GM18858 (cell line): ENCODE results near the gene HDAC4.
A peak's percentile ranks its signal among the peaks of the same experiment; 100 is the strongest.

Experiments
- ATAC-seq: cut with Tn5 transposase; IDR thresholded peaks from one replicate; pipeline ENCODE4 v1.9.1; 2021; ENCODE audit not compliant: unreplicated experiment

HDAC4 gene

GRCh38 chr2:239385096-239386000 is 15.5 kb downstream of the HDAC4 start:
- ATAC-seq = no peak

GRCh38 chr2:239383759-239384156 is 17.1 kb downstream of the HDAC4 start:
- ATAC-seq = no peak

GRCh38 chr2:239383036-239383758 is 17.6 kb downstream of the HDAC4 start:
- ATAC-seq = no peak

DNA sequence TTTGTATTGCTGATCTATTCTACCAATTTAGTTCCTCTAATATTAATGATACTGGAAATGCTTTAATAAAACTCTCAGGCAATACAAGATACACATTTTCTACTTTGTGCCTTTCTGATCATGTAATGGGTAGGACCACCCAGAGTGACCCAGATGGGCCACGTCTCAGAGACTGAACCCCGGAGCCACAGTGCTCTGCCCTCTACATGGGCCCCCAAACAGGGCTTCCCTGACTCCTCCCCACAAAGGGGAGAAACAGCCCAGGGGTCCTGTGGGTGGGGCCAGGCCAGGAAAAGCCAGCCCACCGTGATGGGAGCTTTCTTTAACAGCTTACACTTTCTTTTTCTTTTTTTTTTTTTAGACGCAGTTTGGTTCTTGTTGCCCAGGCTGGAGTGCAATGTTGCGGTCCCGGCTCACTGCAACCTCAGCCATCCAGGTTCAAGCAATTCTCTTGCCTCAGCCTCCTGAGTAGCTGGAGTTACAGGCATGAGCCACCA is 18.4 kb downstream of the HDAC4 start:
- ATAC-seq = no peak

GRCh38 chr2:239381709-239382134 is 19.1 kb downstream of the HDAC4 start:
- ATAC-seq = peak; percentile 43

GRCh38 chr2:239380831-239381708 is 19.8 kb downstream of the HDAC4 start:
- ATAC-seq = peak; percentile 21

GRCh38 chr2:239379641-239380170 is 21.1 kb downstream of the HDAC4 start:
- no peak for ATAC-seq

DNA sequence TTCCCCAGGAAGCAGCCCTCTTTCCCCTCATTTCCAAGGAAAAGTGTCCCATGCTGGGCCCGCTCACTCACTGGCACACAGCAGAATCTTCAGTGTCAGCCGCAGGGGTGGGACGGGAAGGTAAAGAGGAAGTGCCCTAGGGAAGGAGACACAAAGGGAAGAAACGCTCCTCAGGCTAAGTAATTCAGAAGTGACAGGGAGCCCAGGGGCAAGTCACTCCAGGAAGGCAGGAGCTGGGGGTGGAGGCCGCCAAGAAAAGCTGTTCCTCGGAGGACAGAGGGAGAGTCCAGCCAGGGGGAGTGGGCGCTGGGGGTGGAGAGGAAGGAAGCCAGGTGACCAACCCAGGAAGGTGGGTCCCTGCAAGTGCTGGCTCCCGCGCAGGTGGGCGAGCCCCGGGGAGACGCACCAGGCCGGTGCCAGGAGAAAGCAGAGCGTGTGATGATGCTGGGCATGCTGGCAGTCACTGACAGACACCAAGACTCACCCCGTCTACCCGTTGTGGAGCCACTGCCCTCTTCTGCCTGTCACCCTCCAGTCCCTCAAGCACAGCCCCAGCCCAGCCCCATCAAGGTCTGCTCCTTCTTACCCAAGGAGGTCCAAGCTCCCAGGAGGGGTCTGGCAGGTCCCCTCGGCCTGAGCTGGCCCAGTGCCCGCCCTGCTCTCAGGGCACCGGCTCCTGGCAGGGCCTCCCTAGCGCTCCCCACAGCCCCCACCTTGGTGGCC is 21.7 kb downstream of the HDAC4 start:
- no peak for ATAC-seq

DNA sequence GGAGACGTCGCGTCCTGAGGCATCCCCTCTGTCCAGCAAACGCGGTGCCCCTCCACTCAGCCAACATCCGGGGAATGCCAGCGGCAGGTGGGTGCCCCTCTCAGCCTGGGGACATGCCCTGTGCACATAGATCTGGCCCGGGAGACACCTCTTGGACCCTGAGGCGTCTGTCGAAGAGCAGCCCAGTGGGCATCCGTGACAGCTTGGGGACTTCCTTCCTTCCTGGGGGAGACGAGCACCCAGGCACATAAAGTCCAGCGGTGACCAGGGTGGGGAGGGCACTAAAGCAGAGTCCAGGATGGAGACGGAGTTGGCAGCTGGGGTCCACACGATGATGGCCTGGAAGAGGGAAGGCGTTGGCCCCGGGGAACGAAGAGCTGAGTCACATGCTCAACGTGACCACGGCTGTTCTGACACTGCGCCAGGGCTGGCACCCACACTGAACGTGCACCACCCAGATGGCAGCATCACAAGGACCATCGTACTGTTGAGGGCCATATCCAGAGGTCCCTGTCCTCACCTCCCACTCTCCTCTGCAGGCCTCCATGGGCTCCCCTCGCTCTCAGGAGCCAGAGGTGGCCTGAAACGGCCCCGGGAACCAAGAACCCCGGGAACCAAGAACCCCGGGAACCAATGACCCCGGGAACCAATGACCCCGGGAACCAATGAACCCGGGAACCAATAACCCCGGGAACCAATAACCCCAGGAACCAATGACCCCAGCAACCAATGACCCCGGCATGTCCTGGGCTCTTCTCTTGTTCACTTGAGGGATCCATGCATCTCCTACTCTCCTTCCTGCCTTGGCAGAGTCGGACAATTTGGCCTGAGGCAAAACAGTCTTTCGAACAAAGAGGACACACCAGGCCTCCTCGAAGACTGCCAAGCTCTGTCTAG is 22.6 kb downstream of the HDAC4 start:
- no peak for ATAC-seq

- ATAC-seq = no peak
Measured at GRCh38 chr2:239377591-239377990, 23.2 kb downstream of the HDAC4 start.

- no peak for ATAC-seq
Measured at GRCh38 chr2:239376942-239377531, 23.8 kb downstream of the HDAC4 start.

DNA sequence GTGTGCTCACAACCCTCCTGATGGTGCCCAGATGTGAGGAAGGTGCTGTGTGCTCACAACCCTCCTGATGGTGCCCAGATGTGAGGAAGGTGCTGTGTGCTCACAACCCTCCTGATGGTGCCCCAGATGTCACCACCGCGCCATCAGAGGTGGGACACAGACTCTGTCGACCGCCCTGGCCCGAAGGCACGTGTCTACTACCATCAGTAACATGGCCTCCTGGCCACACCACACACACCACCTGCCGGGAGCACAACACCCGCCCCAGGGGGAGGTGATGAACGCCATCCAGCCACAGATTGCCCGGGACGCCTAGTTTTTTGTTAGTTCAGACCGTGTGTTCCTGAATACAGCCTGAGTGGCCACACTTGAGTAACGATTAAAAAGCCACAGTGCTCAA is 24.5 kb downstream of the HDAC4 start:
- ATAC-seq = no peak

DNA sequence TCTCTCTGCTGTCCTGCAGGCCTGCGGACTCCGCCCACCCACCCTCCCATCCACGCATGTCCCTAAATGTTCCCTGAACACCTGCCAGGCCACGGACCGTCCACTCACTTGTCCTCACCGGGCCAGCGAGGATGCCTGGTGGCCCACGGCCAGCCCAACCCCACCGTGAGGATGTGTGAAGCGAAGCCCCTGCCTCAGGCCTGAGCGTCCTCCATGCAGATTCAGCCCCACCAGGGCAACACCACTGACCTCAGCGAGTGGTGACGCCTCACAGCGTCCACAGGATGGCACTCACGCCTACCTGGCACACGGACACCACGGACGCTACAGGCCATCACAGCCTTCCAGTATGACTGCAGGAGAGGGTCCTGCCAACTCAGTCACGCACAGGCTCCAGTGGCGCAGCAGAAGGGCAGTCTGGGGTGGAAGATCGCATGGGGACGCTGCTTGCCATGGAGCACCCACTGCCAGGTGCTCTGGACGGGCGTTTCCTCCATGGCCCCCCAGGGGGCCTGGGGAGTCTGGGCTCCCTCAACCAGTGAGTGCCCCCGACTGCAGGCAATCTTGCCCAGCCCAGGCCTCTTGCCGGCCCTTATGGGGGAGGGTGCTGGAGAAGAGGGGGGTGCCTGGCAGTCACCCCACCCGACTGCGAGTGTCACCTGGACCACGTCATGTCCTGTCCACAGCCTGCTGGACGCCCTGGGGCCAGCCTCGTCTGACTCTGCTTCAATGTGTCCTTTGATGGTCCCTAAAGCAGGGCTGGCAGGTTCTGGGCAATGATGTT is 25.4 kb downstream of the HDAC4 start:
- no peak for ATAC-seq

DNA sequence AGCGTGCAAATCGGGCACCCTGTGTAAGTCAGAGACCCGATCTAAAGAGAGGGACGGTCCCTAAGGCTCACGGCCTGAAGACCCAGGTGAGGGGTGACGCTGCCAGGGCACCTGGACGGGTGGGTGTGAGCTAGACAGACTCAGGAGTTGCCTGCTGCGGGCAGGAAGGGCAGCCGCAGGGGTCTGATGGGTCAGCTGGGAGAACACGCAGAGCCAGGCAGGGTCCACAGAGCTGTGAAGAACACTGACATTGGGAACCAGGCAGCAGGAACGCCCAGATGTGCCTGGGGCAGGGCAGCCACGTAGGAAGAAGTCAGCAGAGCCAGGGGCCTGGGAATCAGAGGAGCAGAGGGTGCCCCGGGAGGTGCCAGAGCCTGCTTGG is 25.9 kb downstream of the HDAC4 start:
- no peak for ATAC-seq

DNA sequence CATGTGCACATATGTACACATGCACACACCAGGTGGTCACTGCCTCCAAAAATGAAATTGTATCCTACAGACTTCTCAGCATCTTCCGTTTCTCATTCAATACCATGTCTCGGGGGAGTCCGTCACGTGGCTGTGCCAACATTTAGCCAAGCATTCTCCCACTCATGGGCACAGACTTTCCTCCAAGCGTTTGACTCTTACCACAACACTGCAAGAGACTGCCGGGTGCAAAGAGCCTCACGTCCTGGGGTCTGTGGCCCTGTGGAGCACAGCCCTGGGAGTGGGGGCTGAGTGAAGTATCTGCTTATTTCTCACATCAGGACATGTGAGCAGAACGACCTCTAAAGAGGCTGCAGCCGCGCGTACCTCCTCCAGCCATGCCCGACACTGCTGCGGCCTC is 28.0 kb downstream of the HDAC4 start:
- no peak for ATAC-seq

- ATAC-seq = no peak
Measured at GRCh38 chr2:239371726-239372686, 28.8 kb downstream of the HDAC4 start.
